Right lobe of liver (tissue), 4 donors: Measurements from ENCODE around the gene RBMS3.

Source experiments
- CTCF ChIP-seq, 4 donors: fragments of 200-600 bp in 3 of 4; fragments of 450-650 bp in 1 of 4; IDR thresholded peaks; one replicate each; pipeline versions ENCODE4 v1.5.1 to v1.8.0; 2016 to 2022; ENCODE audit warnings: antibody characterized with exemption in 4 of 4, mild to moderate bottlenecking in 2 of 4
- POLR2A ChIP-seq: fragments of 450-650 bp; IDR thresholded peaks from one replicate; pipeline ENCODE4 v1.6.1; 2017; ENCODE audit warnings: antibody characterized with exemption, mild to moderate bottlenecking
- donor health status: DM: no; HTN: no; CAD: no.
- donor health status: DM: no; HTN: no; CAD: no.
- donor health status: DM: no; HTN: yes; CAD: no.

DNA sequence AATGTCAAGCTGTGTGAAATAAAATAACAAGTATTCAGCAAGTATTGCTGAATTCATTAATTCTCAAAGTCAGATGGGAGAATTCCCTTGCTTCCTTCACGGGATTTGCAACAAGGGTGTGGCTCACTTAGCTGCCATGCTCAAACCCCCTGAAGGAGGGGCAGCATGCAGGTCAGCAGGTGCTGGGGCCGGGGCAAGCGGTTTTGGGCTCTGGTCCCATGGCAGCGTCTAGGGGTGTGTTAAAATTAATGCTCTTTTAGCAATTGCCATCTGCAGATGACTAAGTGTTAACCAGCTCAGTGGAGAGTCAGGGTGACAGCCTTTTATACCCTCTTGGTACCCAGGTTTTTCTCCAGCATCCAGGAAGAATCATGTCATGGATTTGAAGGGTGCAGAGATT lies 40.0 kb upstream of the RBMS3 start:
- no peak for TF ChIP-seq CTCF (IDR thresholded peaks at IDR 0.05)
- TF ChIP-seq POLR2A, result no peak
